Measurements from ENCODE around the gene ASTE1.

ASTE1 gene

GRCh38 chr3:131008326-131008725 lies 18.3 kb downstream of the ASTE1 start:
- DNase-seq (ENCODE audit: low read depth in 2 of 2) = no peak
- TF ChIP-seq, protein P1, sequence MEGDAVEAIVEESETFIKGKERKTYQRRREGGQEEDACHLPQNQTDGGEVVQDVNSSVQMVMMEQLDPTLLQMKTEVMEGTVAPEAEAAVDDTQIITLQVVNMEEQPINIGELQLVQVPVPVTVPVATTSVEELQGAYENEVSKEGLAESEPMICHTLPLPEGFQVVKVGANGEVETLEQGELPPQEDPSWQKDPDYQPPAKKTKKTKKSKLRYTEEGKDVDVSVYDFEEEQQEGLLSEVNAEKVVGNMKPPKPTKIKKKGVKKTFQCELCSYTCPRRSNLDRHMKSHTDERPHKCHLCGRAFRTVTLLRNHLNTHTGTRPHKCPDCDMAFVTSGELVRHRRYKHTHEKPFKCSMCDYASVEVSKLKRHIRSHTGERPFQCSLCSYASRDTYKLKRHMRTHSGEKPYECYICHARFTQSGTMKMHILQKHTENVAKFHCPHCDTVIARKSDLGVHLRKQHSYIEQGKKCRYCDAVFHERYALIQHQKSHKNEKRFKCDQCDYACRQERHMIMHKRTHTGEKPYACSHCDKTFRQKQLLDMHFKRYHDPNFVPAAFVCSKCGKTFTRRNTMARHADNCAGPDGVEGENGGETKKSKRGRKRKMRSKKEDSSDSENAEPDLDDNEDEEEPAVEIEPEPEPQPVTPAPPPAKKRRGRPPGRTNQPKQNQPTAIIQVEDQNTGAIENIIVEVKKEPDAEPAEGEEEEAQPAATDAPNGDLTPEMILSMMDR (IDR thresholded peaks at IDR 0.05; ENCODE audit: low read depth, low read length) = no peak
- no peak overlapping the region for H3K4me3 ChIP-seq (replicated peaks in 1 of 2; ENCODE audit: low read depth in 2 of 2, low read length in 2 of 2)

- peak in 1 of 2 donors; percentile 17 for DNase-seq (ENCODE audit: low read depth in 2 of 2)
- no peak overlapping the region for H3K4me3 ChIP-seq (replicated peaks in 1 of 2; ENCODE audit: low read depth in 2 of 2, low read length in 2 of 2)
- TF ChIP-seq, protein P1 (IDR thresholded peaks at IDR 0.05; ENCODE audit: low read depth, low read length) = no peak
Measured at GRCh38 chr3:131007782-131008181, 18.8 kb downstream of the ASTE1 start.

- no peak overlapping the region for H3K4me3 ChIP-seq (replicated peaks in 1 of 2; ENCODE audit: low read depth in 2 of 2, low read length in 2 of 2)
- DNase-seq (ENCODE audit: low read depth in 2 of 2) = no peak
- TF ChIP-seq, protein P1 (IDR thresholded peaks at IDR 0.05; ENCODE audit: low read depth, low read length) = no peak
Measured at GRCh38 chr3:131007256-131007655, 19.4 kb downstream of the ASTE1 start.

GRCh38 chr3:131004603-131005002 lies 22.0 kb downstream of the ASTE1 start:
- no peak for DNase-seq (ENCODE audit: low read depth in 2 of 2)
- no peak overlapping the region for H3K4me3 ChIP-seq (replicated peaks in 1 of 2; ENCODE audit: low read depth in 2 of 2, low read length in 2 of 2)
- TF ChIP-seq, protein P1 (IDR thresholded peaks at IDR 0.05; ENCODE audit: low read depth, low read length) = no peak

DNA sequence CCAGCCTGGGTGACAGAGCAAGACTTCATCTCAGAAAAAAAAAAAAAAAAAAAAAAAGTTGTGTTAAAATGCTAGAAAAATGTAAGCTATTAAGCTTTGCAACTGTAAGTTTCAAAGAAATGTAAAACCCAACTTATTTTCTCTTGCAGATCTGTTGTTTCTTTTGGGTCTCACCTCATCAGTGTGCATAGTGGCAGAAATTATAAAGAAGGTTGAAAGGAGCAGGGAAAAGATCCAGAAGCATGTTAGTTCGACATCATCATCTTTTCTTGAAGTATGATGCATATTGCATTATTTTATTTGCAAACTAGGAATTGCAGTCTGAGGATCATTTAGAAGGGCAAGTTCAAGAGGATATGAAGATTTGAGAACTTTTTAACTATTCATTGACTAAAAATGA lies 25.6 kb downstream of the ASTE1 start:
- no peak overlapping the region for H3K4me3 ChIP-seq (replicated peaks in 1 of 2; ENCODE audit: low read depth in 2 of 2, low read length in 2 of 2)
- TF ChIP-seq, protein P1 (IDR thresholded peaks at IDR 0.05; ENCODE audit: low read depth, low read length) = no peak
- DNase-seq (ENCODE audit: low read depth in 2 of 2) = no peak

DNA sequence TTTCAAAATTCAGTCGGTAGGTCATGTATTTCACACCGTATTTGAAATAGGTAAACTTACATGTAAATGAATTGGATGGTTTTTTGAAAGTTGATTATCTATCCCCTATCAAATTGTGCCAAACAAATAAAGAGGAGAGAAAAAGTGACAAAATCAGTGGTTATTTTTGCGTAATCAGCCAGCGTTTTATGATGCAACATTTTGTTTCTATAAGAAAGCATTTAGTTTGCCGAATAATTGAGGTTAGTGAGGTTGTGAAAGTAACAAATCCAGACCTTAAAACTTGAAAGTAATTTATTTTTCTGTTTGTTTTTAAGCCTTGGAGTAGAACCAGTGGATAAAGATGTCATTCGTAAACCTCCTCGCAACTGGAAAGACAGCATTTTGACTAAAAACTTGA lies 29.3 kb downstream of the ASTE1 start:
- DNase-seq (ENCODE audit: low read depth in 2 of 2) = peak; percentile 34 to 41
- H3K4me3 ChIP-seq (replicated peaks in 1 of 2; ENCODE audit: low read depth in 2 of 2, low read length in 2 of 2) = no peak overlapping the region
- TF ChIP-seq, protein P1 (IDR thresholded peaks at IDR 0.05; ENCODE audit: low read depth, low read length) = no peak

GRCh38 chr3:130992344-130992743 lies 34.3 kb downstream of the ASTE1 start:
- no peak overlapping the region for H3K4me3 ChIP-seq (replicated peaks in 1 of 2; ENCODE audit: low read depth in 2 of 2, low read length in 2 of 2)
- no peak for DNase-seq (ENCODE audit: low read depth in 2 of 2)
- TF ChIP-seq, protein P1 (IDR thresholded peaks at IDR 0.05; ENCODE audit: low read depth, low read length) = no peak

Data from cardiac fibroblast (primary cell).